HG03378 (cell line): ENCODE measurements around the gene PTDSS2.

Source experiments
- ATAC-seq: cut with Tn5 transposase; IDR thresholded peaks from one replicate; pipeline ENCODE4 v1.9.1; 2021; ENCODE audit warnings: mild to moderate bottlenecking, moderate library complexity; ENCODE audit not compliant: unreplicated experiment

PTDSS2 gene

DNA sequence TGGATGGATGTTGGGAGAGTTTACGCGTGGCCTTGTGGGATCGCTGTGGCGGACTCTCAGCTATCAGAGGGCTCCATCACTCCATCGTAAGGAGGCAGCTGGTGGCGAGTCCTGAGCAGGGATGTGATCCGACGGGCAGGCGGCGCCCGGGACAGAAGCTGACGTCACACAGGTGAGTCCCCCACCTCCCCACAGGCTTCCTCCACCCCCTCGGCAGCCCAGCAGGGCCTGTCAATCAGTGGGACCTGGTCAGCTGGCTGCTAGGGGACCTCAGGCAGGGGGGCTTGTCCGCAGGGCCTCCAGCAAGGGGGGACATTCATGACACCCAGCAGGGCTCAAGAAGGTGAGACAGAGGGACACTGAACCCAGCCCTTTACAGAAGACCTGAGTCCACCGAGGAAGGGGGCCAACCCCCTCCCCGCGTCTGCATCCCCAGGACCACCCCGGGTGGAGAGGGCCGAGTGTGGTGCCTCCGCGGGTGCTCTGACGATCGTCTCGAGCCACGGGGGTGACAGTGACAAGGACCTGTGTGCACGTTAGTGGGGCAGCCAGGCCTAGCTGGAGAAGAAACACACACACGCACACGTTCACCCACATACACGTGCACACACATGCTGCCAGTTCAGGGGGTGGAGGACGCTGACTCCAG lies 78.2 kb downstream of the PTDSS2 start:
- no peak for ATAC-seq

DNA sequence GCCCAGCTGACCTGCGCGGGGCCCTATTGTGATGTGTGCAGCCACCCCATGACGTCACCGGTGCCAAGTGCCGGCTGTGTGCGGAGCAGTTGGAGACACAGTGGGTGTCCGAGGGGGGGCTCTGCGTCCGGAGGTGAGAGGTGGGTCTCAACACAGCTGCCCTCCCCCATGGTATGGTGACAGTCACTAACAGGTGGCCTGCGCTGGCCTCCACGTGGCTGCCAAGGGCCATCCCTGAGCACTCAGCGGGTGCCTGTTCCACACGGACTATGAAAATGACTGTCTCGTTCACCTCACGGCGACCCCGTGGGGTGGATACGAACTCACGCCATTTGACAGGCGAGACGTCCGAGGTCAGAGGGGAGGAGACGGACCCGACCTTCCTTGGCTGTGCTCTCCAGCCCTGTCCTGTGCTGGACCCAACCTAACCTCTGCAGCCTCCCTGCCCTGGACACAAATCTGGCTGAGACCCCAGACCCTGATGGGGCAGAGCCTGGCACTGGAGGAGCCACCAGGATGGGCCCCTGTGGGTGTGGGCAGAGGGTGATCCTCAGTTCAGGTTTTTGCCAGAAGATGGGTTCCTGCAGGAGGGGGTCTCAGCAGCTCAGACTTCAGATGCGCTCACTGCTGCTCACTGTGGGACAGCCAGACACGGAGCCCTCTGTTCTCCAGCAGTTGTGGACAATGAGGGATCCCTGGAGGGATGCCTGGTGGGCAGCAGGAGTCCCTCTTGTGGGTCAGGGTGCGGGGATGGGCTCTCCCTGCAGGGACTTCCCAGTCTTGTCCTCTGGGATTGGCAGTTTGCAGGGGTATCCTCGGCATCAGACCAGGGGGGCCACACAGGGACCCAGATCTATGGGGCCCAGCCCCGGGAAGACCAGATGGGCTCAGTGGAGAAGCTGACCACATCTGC lies 79.0 kb downstream of the PTDSS2 start:
- ATAC-seq: no peak

DNA sequence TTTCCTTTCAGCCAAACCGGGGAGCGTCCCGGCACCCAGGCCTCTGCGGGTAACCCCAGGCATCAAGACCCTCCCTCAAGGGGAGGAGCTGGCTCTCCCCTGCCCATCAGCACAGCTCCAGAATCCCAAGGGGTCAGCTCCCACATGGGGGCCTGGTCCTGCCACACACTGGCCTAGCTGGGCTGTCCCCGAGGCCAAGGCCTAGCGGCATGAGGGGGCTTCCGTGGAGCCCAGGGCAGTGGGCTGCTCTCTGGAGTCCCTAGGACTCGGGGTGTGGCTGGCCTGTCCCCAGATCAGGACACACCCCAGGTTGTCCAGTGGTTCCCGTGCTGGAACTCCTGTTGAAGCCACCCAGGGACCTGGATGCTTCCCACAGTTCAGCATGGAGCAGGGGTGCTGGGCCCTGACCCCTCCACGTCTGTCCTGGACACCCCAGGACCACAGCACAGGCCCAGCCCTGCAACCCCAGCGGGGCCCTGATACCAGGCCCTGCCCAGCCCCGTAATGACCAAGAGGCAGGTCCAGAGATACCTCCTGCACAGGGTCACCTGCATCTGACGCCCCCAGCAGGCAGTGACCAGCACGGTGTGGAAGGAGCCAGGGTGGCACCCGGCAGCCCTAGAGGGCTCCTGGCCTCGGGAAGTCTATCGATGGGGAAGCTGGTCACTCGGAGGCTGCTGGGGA lies 79.8 kb downstream of the PTDSS2 start:
- ATAC-seq: no peak

GRCh38 chr11:530960-531831 lies 81.1 kb downstream of the PTDSS2 start:
- ATAC-seq: no peak

DNA sequence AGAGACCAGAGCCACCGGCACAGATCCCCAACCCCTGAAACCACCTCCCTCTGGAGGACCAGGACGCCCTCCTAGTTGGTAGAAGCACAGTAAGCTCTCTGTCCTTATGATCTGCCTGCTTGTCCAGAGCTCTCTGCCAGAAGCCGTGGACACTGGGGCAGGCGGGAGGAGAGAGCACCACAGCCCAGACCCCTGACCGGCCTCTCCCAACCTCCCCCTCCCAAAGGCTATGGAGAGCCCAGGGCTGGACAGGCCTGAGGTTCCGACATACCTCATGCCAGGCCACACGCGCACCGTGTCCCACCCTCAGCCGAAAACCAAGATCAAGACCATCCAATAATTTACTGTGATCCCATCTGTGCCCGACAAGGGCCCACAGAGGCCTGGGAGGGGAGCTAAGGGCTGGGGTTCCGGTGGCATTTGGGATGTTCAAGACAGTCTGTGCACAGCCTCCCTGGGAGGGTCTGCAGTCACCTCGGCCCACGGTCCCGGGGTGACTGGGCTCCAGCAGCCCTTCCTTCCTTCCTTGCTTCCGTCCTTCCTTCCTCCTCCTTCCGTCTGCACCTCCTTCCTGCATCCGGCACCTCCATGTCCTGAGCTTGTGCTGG lies 81.9 kb downstream of the PTDSS2 start:
- no peak for ATAC-seq

DNA sequence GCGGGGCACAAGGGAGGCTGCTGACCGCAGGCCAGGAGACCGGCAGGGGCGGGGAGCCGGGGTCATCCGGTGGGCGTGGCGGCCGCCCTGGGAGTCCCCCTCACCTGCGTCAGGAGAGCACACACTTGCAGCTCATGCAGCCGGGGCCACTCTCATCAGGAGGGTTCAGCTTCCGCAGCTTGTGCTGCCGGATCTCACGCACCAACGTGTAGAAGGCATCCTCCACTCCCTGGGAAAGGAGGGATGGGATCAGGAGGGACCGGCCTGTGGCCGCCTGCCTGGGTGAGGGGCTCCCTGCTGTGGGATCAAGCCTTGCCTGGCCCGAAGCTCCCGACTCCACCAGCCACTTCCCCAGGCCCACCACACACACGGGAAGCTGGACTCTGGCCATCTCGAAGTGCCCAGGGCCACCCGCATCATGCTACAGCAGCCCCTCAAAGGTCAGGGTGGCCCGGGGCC lies 82.5 kb downstream of the PTDSS2 start:
- ATAC-seq: no peak

DNA sequence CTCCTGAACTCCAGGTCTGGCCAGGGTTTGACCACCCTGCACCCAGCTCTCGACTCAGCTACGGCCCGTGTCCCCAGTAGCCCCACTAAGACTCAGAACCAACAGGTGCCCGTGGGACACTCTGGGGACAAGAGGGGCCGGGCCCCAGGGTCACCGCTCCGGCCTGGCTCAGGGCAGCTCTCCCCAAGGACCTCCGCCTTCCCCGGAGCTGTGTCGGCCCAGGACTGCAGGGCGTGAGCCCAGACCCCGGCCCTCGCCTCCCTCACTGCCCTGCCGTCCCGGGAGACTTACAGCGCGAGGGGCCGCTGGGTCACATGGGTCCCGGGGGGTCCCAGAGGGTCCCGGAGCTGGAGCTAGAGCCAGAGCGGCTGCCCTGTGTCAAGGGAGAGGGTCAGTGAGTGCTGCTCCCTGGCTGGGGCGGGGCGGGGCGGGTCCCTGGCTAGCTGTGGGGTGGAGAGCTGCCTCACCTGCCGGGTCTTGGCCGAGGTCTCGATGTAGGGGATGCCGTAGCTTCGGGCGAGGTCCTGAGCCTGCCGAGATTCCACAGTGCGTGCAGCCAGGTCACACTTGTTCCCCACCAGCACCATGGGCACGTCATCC lies 83.0 kb downstream of the PTDSS2 start:
- no peak for ATAC-seq

- ATAC-seq: no peak
Measured at GRCh38 chr11:533586-534395, 83.7 kb downstream of the PTDSS2 start.

DNA sequence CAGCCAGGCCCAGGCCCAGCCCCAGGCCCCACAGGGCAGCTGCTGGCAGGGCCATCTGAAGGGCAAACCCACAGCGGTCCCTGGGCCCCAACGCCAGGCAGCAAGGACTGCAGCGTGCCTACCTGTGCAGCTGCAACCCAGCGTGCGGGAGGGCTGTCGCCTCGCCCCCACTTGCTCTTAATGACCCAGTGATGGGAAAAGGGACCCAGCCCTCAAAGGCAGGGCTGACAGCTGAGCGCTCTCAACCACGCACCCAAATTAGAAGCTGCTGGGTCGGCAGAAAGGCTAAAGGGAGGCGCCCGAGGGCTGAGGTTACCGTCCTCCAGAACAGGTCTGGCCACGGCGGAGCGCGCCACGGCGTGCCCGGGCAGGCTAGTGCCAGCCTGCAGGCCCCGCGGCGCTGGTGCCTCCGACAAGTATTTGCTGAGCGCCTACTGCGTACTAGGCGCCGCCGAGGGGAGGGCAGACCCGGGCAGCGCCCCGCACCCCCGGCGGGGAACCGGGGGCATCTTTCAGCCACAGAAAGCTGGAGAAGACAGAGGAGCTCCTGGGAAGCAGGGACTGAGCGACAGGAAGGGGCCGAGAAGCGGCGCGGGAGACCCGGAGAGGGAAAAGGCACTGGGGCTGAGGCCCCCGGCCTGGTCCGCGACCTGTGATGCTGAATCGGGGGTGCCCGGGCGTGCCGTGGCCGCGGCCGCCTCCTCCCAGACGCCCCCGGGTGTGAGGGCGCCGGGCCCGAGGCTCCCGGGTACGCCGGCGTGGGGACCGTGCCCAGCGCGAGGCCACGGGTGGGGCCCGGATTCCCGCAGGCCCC lies 84.5 kb downstream of the PTDSS2 start:
- no peak for ATAC-seq

- no peak for ATAC-seq
Measured at GRCh38 chr11:535210-535518, 85.1 kb downstream of the PTDSS2 start.

- ATAC-seq: peak; percentile 38
Measured at GRCh38 chr11:535519-536454, 85.7 kb downstream of the PTDSS2 start, which contains the start of gene HRAS. HRAS (minus strand) TSS chr11:535576.

GRCh38 chr11:536841-537621 lies 87.0 kb downstream of the PTDSS2 start, which contains the start of gene LRRC56:
LRRC56 (plus strand) TSS chr11:537527; CDS start chr11:540685, 3,158 bp downstream.
- peak; percentile 62 for ATAC-seq

- ATAC-seq: no peak
Measured at GRCh38 chr11:537622-538430, 87.7 kb downstream of the PTDSS2 start.

GRCh38 chr11:538431-539051 lies 88.5 kb downstream of the PTDSS2 start:
- no peak for ATAC-seq

DNA sequence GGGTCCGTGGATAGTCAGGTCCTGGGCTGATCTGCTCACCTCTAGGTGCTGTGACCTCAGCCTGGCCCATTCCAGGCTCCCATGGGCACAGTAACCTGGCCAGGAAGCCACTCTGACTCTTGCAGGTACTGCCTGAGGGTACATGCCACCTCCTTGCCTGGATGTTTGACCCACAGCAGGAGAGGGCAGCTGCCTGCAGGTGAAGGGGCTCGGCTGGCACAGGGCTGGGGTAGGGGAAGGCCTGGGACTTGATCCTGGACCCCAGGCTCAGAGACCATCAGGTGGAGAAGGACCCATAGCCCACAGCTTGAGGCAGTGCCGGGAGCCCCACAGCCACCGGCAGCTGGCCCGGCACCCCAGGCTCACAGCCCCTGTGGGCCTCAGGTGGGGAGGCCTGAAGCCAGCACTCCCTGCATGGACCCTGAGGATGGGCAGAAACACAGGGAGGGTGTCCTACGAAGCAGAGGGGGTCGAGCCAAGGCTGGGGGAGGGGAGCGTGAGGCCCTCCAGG lies 89.9 kb downstream of the PTDSS2 start:
- no peak for ATAC-seq
